Progenitor cell of endocrine pancreas (in vitro differentiated cells): Measurements from ENCODE around the gene TMEM100. TPM values are rescaled to one million over a fixed set of nuclear protein-coding genes. Genes with fewer than 3 reads are reported as not detected.
A peak's percentile ranks its signal among the peaks of the same experiment; 100 is the strongest.

ENCODE experiments used
- DNase-seq: peaks from one replicate; pipeline ENCODE4 v3.0.0; 2021; ENCODE audit warnings: low spot score; ENCODE audit not compliant: unreplicated experiment
- H3K27ac Mint-ChIP-seq: 2 replicates; pipeline ENCODE4 v1.8.0; 2021; ENCODE audit warnings: mild to moderate bottlenecking, moderate library complexity, mixed read lengths
- H3K27me3 Mint-ChIP-seq: 2 replicates; pipeline ENCODE4 v1.8.0; 2021; ENCODE audit warnings: mixed read lengths
- H3K36me3 Mint-ChIP-seq: 2 replicates; pipeline ENCODE4 v1.8.0; 2022; ENCODE audit warnings: mixed read lengths; ENCODE audit not compliant: insufficient read depth
- H3K4me1 Mint-ChIP-seq: 2 replicates; pipeline ENCODE4 v1.8.0; 2021; ENCODE audit warnings: low read depth, mixed read lengths
- H3K4me3 Mint-ChIP-seq: 2 replicates; pipeline ENCODE4 v1.8.0; 2021; ENCODE audit warnings: low read depth, mild to moderate bottlenecking, moderate library complexity, mixed read lengths
- H3K9me3 Mint-ChIP-seq: 2 replicates; pipeline ENCODE4 v1.8.0; 2021; ENCODE audit warnings: low read depth, mixed read lengths
- CTCF ChIP-seq: fragments of 200-600 bp; sonication (generic); IDR thresholded peaks from one replicate; pipeline ENCODE4 v1.5.0; 2021; ENCODE audit warnings: antibody characterized with exemption, mild to moderate bottlenecking; ENCODE audit not compliant: unreplicated experiment
- long read RNA-seq: library from polyadenylated mRNA; unstranded; transcript quantifications from one replicate; pipeline ENCODE4 v2.0.0, GENCODE V29; 2020
- total RNA-seq: library from RNA; stranded (reverse); gene quantifications from 2 replicates; pipeline ENCODE4 v1.2.1, GENCODE V29; 2021

TMEM100 gene
- 1.1 and 1.2 TPM in 2 replicates for total RNA-seq
- long read RNA-seq = 0 reads

GRCh38 chr17:55722742-55723487, at the start of gene TMEM100:
TSS of gene TMEM100 (minus strand) at chr17:55722864. CDS start at chr17:55721070, 1,794 bp downstream.
- H3K4me3 Mint-ChIP-seq = peak within 1 kb of the TSS; percentile 42
- no peak within 1 kb of the TSS for H3K27ac Mint-ChIP-seq
- H3K4me1 Mint-ChIP-seq = peaks cover 23% of the 10 kb centered on the region
- no peaks in the 10 kb centered on the region for H3K36me3 Mint-ChIP-seq
- DNase-seq = no peak
- peaks cover 12% of the 10 kb centered on the region for H3K27me3 Mint-ChIP-seq
- no peak for TF ChIP-seq CTCF
- H3K9me3 Mint-ChIP-seq = no peaks in the 10 kb centered on the region

- H3K4me1 Mint-ChIP-seq = peaks cover 35% of the 10 kb centered on the region
- H3K4me3 Mint-ChIP-seq = no peak overlapping the region
- no peaks in the 10 kb centered on the region for H3K9me3 Mint-ChIP-seq
- TF ChIP-seq CTCF = no peak
- H3K27ac Mint-ChIP-seq = no peak overlapping the region
- H3K27me3 Mint-ChIP-seq = no peaks in the 10 kb centered on the region
- H3K36me3 Mint-ChIP-seq = peaks cover 37% of the 10 kb centered on the region
- DNase-seq = no peak
Observed at GRCh38 chr17:55772086-55772485, 49.4 kb upstream of the TMEM100 start.

DNA sequence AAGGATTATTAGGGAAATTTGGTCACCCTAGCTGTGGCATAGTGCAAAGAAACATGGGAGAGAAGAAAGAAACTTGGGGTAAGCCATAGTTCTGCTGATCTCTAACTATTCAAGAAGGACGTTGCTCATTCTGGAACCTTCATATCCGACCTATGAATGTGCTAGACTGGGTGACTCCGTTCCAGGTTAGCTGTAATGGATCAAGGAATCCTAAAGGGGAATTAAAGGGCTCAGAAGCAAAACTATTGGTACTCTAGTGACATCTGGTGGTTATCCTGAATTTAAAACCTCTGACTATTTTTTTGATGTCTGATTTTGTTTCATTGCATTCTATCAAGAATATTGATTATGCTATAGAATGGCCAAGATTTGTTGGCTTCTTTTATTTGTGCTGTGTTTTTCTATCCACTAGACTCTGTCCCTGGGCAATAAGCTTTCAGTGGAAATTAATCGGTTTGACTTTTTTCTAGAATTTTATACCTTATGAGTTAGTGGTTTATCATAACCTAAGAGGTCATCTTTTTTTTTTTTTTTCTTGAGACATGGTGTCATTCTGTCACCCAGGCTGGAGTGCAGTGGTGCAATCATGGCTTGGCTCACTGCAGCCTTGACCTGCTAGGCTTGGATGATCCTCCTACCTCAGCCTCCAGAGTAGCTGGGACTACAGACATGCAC, 47.7 kb upstream of the TMEM100 start:
- Mint-ChIP-seq H3K4me1 (peaks cover 31% of the 10 kb centered on the region), H3K27me3 (no peaks in the 10 kb centered on the region), H3K4me3 (no peak overlapping the region), H3K27ac (no peak overlapping the region), H3K36me3 (peaks cover 29% of the 10 kb centered on the region), H3K9me3 (peaks cover 2% of the 10 kb centered on the region)
- no peak for DNase-seq
- peak; percentile 72 for TF ChIP-seq CTCF

DNA sequence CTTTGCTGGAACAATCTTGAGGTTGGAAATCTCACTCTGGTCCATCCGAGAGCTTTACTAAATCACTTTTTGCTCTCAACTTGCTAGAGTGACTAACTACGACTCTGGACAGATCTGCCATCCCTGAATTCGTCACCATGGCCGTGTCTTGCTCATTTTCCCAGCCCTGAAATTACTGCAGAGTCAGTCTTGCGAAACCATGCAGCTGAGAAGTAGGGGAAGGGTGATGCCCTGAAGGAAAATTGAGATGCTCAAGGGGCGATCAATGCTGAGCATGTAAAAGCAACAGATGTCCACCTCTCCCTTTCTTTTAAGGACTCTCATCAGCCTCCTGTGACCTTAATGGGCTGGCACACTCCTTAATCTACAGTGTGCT, 46.9 kb upstream of the TMEM100 start:
- H3K4me3 Mint-ChIP-seq = no peak overlapping the region
- peaks cover 26% of the 10 kb centered on the region for H3K36me3 Mint-ChIP-seq
- peaks cover 25% of the 10 kb centered on the region for H3K4me1 Mint-ChIP-seq
- no peaks in the 10 kb centered on the region for H3K27me3 Mint-ChIP-seq
- H3K27ac Mint-ChIP-seq = no peak overlapping the region
- TF ChIP-seq CTCF = no peak
- peaks cover 4% of the 10 kb centered on the region for H3K9me3 Mint-ChIP-seq
- no peak for DNase-seq

- H3K36me3 Mint-ChIP-seq = peaks cover 26% of the 10 kb centered on the region
- no peak for DNase-seq
- no peaks in the 10 kb centered on the region for H3K27me3 Mint-ChIP-seq
- no peak for TF ChIP-seq CTCF
- H3K4me1 Mint-ChIP-seq = peaks cover 20% of the 10 kb centered on the region
- H3K27ac Mint-ChIP-seq = no peak overlapping the region
- H3K4me3 Mint-ChIP-seq = no peak overlapping the region
- H3K9me3 Mint-ChIP-seq = peaks cover 4% of the 10 kb centered on the region
Observed at GRCh38 chr17:55768936-55769624, 46.4 kb upstream of the TMEM100 start.
